Measurements from ENCODE around the gene FOXN1. TPM values are rescaled to one million over a fixed set of nuclear protein-coding genes. Genes with fewer than 3 reads are reported as not detected.

Gene FOXN1
- total RNA-seq, 1 donor from 2014 or later = not detected

DNA sequence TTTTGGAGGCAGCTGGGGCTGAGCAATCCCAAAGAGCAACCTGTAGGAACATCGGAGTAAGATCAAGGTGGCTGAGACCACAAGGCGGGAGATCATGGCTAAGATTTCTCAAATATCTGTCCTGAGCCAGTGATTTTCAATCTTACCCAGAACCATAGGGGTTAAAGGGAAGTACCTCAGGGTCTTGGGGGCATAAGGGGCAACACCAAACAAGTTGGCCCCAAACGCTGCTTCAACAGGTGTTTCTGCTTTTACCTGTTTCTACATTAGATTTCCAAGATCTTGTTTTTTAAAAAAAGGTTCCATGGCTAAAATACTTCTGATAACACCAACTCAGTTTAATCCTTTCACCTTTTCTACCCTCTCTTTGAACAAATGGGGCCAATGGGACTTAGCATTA, 48.9 kb downstream of the FOXN1 start:
- Histone ChIP-seq H3K27me3 (ENCODE audit: control insufficient read depth, insufficient read depth, low read length) (no peaks in the 10 kb centered on the region), H3K4me3 (ENCODE audit: low read depth, low read length) (no peak overlapping the region), H3K36me3 (ENCODE audit: control insufficient read depth, insufficient read depth, low read length) (peaks cover 16% of the 10 kb centered on the region)
- FAIRE-seq = no peak
- TF ChIP-seq, protein P1, sequence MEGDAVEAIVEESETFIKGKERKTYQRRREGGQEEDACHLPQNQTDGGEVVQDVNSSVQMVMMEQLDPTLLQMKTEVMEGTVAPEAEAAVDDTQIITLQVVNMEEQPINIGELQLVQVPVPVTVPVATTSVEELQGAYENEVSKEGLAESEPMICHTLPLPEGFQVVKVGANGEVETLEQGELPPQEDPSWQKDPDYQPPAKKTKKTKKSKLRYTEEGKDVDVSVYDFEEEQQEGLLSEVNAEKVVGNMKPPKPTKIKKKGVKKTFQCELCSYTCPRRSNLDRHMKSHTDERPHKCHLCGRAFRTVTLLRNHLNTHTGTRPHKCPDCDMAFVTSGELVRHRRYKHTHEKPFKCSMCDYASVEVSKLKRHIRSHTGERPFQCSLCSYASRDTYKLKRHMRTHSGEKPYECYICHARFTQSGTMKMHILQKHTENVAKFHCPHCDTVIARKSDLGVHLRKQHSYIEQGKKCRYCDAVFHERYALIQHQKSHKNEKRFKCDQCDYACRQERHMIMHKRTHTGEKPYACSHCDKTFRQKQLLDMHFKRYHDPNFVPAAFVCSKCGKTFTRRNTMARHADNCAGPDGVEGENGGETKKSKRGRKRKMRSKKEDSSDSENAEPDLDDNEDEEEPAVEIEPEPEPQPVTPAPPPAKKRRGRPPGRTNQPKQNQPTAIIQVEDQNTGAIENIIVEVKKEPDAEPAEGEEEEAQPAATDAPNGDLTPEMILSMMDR (IDR thresholded peaks at IDR 0.05; ENCODE audit: insufficient read depth, low read length, severe bottlenecking) = no peak
- no peak for DNase-seq (ENCODE audit: low read depth)

DNA sequence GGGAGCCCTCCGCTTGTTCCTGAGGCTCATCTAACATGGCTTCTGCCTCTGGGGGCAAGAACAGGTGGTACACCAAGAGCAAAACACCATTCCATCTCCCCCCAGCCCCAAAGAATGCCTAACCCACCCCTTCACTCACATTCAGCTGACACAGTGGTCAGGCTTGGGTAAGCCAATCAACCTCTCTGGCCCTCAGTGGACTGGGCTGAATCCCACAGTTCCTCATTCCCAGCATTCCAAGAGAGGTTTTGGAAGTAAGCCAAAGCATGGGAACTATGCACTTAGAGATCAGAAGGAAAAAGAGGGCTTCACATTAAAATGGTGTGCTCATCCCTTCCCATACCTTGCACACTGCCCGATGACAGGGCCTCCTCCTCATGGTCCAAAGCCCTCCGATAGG, 57.3 kb downstream of the FOXN1 start:
- Histone ChIP-seq H3K4me3 (ENCODE audit: low read depth, low read length) (no peak overlapping the region), H3K27me3 (ENCODE audit: control insufficient read depth, insufficient read depth, low read length) (no peaks in the 10 kb centered on the region), H3K36me3 (ENCODE audit: control insufficient read depth, insufficient read depth, low read length) (peaks cover 16% of the 10 kb centered on the region)
- DNase-seq (ENCODE audit: low read depth) (no peak), FAIRE-seq (no peak)
- TF ChIP-seq, protein P1 (IDR thresholded peaks at IDR 0.05; ENCODE audit: insufficient read depth, low read length, severe bottlenecking) = no peak

DNA sequence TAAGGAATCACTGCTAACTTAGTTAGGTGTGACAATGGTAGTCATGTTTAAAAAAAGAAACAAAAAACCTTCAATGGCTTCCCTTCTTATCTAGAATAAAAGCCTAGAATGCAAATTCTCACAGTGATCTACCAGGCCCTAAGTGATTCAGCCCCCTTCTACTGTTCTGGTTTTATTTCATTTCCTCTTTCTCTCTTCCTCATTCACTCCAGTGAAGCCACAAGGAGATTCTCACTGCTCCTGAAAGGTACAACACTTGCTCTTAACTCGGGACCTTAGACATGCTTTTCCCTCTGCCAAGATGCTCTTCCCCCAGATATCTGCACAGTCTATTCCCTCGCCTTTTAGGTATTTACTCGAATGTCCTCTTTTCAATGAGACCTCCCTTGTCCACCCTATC, 61.5 kb downstream of the FOXN1 start:
- DNase-seq (ENCODE audit: low read depth) (no peak), FAIRE-seq (no peak)
- TF ChIP-seq, protein P1 (IDR thresholded peaks at IDR 0.05; ENCODE audit: insufficient read depth, low read length, severe bottlenecking) = no peak
- peaks cover 9% of the 10 kb centered on the region for H3K36me3 ChIP-seq (ENCODE audit: control insufficient read depth, insufficient read depth, low read length)
- H3K4me3 ChIP-seq (ENCODE audit: low read depth, low read length) = no peak overlapping the region
- no peaks in the 10 kb centered on the region for H3K27me3 ChIP-seq (ENCODE audit: control insufficient read depth, insufficient read depth, low read length)

DNA sequence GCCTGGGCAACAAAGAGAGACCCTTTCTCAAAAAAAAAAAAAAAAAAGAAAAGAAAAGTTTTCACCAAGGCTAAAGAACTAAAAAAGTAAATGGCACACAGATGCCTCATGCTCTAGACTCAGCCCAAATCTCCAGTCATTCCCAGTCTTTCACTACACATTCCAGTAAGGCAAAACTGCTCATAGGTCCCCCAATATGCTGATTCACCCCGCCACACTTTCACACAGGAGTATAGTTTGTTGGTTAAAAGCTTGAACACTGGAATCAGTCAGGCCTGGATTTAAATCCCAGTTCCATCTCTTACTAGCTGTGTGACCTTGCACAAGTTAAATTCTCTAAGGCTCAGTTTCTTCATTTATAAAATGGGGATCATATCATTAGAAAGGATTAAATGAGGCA, 63.3 kb downstream of the FOXN1 start:
- FAIRE-seq (no peak), DNase-seq (ENCODE audit: low read depth) (no peak)
- no peak overlapping the region for H3K4me3 ChIP-seq (ENCODE audit: low read depth, low read length)
- H3K36me3 ChIP-seq (ENCODE audit: control insufficient read depth, insufficient read depth, low read length) = peaks cover 4% of the 10 kb centered on the region
- H3K27me3 ChIP-seq (ENCODE audit: control insufficient read depth, insufficient read depth, low read length) = no peaks in the 10 kb centered on the region
- TF ChIP-seq, protein P1 (IDR thresholded peaks at IDR 0.05; ENCODE audit: insufficient read depth, low read length, severe bottlenecking) = no peak

DNA sequence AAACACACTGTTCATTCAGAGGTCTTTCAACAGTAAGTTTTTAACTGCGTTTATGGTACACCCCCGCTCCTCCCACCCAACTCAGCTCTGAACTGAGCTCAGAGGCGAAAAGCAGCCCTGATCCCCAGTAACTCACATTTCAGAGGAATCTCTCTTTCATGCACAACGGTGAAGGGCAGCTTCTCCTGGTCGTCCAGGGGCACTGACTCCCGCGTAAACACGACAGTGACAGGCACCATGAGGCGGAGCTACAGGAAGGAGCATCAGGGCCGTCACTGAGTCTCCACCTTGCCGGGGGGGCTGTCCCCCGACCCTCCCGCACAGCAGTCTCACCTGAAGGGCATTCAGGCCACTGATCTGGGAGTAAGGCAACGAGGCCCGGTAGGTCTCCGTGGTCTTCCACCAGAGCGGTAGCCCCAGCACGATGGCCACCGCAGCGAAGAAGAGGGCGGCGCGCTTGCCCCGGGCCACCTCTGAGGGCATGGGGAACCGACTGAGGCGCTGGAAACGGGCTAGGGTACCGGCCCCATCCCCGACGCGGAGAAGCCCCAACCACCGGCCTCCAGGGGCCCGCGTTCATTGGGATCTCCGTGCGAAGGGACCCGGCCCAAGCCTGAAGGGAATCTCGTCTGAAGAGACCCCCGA, 64.7 kb downstream of the FOXN1 start:
- DNase-seq (ENCODE audit: low read depth) (no peak), FAIRE-seq (no peak)
- TF ChIP-seq, protein P1 (IDR thresholded peaks at IDR 0.05; ENCODE audit: insufficient read depth, low read length, severe bottlenecking) = no peak
- no peaks in the 10 kb centered on the region for H3K27me3 ChIP-seq (ENCODE audit: control insufficient read depth, insufficient read depth, low read length)
- H3K36me3 ChIP-seq (ENCODE audit: control insufficient read depth, insufficient read depth, low read length) = peaks cover 6% of the 10 kb centered on the region
- peak overlapping the region; percentile 90 for H3K4me3 ChIP-seq (ENCODE audit: low read depth, low read length)
